IPS-11a (cell line): ENCODE results near the gene PTPN1.
"Not testable (repeated sequence)": the region's sequence is repeated elsewhere in the genome, so short reads cannot be mapped to it uniquely, and the experiment has no call there.

Experiments used
- H3K4me3 ChIP-seq: one replicate; pipeline ENCODE4 v1.5.1; 2013; ENCODE audit warnings: low read depth, low read length, control low read depth

Gene PTPN1

DNA sequence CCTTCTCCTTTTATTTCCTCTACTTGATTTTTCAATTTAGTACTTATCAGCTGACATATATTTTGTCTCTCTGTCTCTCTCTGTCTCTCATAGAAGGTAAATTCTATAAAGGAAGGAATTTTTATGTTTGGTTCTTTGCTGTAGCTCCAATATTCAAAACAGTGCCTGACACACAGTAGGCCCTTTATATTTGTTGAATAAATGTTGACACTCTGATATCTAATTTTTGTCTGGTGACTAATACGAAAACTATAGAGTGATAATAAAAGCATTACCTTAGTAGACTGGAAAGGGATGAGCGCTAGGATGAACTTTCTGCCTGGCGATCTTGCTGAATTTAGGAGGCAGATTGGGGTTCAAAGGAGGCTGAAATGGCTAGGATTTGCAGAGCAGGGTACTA is 42.8 kb downstream of the PTPN1 start:
- no peak overlapping the region for H3K4me3 ChIP-seq

DNA sequence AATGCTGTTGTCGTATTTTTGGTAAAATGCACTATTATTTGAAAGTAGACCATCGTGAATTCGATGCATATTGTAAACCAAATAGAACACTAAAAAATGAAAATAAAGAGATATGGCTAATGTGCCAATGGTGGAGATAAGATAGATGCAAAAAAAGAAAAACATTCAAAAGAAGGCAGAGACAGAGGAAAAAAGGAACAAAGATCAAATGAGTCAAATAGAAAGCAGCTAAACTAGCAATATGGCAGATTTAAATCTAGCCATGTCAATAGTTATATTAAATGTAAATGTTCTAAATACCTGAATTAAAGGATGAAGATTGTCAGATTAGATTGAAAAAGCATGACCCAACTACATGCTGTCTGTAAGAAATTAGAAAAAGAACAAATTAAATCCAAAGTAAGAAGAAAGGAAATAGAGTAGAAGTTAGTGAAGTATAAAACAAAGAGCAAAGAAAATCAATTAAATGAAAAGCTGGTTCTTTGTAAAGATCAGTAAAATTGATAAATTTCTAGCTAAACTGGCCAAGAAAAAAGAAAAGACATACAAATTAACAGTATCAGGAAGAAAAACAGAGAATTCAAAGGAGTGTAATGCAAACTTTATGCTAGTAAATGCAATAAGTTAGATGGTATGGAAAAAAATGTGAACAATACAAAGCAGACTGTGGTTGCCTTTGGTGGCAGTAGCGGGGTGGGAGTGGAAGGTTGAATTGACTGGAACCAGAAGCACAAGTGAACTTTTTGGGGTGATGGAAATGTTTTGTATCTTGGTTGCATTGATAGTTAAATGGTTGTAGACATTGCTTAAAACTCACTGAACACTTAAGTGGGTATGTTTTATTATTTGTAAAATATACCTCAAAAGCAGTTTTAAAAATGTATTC is 44.8 kb downstream of the PTPN1 start:
- no peak overlapping the region for H3K4me3 ChIP-seq

DNA sequence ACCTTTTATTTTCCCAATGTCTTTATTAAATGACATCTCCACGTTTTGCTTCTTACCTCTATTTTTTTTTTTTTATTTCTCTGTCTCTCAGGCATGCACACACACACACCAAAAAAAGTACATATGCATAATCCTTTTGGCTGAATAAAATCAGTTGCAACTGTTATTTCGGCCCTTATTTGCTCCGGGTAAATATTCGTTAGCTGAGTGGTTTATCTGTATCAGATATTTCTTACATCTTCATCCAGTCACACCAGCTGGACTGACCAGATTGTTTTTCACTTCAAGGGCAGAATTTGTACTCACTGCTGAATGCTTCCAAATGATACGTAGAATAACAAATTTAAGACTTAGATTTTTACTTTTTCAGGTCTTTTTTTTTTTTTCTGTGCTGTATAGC is 45.5 kb downstream of the PTPN1 start:
- no peak overlapping the region for H3K4me3 ChIP-seq

DNA sequence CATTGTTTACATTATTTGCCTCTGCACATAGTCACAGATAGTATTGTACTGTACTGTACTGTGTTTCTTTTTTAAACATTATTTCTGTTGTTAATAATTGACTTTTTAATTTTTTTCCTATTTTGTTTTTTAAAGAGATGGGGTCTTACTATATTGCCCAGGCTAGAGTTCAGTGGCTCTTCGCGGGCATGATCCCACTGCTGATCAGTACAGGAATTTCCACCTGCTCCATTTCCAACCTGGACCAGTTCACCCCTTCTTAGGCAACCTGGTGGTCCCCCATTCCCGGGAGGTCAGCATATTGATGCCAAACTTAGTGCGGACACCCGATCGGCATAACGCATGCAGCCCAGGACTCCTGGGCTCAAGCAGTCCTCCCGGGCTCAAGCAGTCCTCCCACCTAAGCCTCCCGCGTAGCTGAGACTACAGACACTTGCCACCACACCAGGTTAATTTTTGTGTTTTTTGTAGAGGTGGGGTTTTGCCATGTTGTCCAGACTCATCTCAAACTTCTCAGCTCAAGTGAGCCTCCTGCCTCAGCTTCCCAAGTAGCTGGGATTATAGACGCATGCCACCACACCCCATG is 47.5 kb downstream of the PTPN1 start:
- no peak overlapping the region for H3K4me3 ChIP-seq

DNA sequence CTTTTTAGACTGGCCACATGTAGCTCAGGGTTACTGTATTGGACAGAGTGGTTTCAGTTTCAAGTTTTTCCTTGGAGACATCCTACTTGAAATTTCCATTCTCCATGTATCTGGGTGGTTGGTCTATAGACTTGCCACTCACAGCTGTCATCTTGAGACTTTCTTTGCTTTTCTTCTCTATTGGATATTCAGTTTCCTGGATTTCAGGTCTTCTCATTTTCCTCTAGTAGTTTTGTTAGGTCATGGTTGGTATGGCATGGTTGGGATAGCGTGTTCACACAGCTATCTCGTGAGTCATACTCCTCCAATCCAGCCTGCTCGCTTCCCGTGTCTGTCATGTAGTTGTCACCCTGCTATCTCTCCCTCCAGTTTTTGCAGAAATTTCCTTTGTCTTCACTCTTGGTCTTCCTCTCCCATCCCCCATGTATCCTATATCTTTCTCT is 48.3 kb downstream of the PTPN1 start:
- H3K4me3 ChIP-seq, result no peak overlapping the region

DNA sequence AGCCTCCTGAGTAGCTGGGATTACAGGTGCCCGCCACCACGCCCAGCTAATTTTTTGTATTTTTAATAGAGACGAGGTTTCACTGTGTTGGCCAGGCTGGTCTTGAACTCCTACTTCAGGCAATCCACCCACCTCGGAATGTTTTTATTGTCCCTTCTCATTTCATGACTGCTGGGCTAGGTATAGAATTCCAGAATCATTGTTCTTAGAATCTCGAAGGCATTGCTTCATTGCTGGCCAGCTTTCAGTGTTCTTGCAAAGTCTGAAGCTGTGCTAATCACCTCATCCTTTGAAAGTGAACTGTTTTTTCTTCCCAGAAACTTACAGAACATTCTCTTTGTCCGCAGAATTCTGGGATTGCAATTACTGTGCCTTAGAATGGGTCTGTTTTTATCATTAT is 49.0 kb downstream of the PTPN1 start:
- H3K4me3 ChIP-seq, result no peak overlapping the region

DNA sequence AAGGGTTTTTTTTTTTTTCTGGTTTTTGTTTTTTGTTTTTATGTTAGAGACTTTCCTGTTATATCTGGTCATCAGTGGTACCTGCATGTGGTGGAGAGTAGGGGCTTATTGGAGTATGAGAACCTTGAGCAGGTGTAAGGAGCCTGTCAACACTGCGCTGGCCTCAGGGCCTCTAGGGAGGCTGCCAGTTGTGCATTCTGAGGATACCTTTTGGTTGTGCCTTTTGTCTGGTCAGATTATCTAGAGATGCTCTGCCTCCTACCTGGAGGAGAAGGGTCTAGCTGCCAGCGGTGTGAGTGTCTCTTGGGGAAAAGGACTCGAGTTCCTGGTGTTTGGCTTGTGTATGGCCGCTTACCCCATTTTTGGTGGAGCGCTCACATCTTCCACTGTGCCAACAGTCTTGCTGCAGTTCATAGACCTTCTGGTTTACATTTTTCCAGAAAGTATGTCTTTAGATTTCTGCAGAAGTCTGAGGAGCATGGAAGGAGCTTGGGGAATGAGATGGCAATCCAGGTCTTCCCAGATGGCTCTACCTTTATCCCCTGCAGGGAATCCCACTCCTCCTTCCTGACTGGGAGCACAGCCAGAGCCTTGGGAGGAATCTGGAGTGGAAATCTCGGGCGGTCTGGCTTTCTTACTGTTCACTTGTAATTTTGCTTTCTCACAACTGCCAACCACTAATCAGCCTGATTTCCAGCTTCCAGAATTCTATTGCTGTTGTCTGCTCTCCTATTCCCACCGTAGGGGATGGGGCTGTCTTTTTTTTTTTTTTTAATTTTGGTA is 49.9 kb downstream of the PTPN1 start:
- no peak overlapping the region for H3K4me3 ChIP-seq

DNA sequence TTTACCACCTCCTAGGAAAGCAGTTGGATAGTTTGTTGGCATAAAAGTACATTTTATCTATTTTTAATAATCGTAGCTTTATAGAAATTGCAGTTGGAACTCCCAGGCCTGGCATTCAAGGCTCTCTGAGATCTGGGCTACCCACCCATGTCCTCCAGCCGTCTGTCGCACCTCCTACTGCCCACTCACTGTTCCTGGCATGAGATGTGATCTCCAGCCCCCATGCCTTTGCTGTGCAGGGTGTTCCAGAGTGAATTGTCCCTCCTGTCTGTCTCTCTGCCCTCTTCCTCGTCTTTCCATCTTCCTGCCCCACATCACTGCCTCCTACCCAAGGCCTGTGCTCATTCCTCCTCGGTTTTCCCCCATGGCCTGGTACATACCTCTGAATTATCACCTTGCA is 50.7 kb downstream of the PTPN1 start:
- no peak overlapping the region for H3K4me3 ChIP-seq

DNA sequence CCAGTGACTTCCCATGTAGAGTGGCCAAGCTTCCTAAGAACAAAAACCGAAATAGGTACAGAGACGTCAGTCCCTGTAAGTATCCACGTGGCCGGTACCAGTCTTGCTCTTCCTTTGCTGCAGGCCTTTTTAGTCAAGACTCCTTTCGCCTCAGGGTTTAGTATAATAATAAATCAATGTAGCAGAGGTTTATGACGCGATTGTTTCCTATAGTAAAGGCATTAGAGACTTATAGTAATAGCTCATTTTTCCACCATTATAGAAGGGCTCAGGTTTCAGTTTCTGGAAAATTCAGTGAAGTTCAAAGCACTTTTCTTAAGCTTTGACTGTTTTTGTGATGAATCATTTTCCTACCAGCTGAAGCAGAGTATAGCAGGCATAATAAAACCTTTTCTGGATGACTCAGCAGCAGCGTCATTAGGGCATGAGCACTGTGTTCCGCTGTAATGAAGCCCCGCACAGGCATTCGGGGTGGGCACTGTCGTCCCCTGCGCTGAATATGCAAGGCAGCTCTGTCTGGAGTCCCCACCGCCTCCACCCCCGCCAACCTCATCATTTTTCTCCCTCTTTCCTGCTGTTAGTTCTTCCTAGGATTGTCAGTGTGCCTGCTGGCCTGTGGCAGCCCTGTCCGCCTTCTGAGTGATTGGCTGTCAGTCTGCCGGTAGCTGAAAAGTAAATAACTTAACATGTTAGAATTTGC is 51.3 kb downstream of the PTPN1 start:
- no peak overlapping the region for H3K4me3 ChIP-seq

DNA sequence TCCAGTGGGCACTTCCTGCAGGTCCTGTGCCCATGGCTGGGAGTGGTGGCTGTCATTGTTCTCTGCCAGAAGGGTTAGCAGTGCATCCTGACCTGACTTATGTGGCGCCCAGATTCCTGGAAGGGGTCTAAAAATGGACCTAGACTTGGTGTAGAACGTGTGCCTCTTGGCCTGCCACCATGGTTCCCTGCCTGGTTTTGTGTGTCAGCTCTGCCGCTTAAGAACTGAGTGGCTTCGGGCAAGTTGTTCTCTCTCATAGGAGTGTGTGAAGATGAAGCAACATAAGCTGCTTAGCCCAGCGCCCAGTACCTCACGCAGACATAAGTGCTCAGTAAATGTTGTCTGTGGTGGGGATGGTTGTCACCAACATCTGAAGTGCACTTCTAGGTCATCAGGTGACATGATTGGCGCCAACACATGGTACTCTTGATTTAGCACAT is 52.1 kb downstream of the PTPN1 start:
- no peak overlapping the region for H3K4me3 ChIP-seq

DNA sequence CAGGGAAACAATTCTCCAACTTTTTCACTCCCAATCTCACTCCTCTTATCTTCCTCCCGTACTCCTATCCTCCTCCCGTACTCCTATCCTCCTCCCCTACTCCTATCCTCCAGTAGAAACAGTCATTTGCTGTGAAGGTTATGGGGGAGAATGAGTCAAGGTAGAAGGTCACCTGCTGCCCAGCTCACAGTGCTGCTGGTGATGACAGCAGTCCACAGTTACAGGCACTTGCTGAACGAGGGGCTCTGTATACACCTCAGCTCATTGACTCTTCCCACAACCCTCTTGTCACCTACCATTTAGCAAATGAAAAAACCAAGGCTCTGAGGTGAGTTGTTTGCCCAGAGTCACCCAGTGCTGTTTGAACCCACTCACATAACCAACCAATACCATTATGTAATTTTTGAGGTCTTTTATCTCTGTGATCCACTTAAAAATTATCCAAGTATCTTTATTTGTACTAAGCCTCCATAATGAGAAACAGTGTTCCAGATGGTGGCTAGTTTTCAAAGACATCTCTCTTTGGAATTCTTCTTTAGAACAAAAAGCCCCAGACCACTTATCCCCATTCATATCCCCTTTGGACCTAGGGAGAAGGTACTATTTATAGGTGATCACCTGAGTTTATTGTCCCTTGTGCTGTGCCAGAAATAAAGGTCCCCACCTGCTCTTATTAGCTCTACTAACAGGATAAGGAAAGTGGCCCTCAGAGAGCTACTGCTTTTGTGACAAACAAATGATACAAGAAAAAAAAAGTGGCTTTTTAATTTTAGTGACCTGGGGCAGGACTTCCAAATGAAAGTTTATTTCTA is 53.2 kb downstream of the PTPN1 start:
- H3K4me3 ChIP-seq, result no peak overlapping the region

DNA sequence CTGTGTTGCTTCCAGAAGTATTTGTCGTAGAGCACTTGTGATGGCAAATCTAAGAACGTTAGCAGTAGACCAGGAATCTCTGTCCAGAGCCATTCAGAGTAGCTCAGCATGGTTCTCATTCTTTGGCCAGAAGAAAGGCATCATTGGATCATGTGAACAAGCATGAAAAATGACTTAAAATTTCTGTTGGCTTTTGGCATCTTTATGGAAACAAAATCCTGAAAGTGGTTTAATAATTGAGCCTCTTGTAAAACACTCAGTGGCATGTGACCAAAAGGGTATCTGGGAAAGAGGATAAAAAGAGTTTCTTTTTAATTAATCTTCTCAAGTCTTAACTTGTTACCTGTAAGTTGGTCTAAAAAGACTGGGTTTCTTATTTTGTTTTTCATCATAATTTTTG is 55.2 kb downstream of the PTPN1 start:
- no peak overlapping the region for H3K4me3 ChIP-seq

DNA sequence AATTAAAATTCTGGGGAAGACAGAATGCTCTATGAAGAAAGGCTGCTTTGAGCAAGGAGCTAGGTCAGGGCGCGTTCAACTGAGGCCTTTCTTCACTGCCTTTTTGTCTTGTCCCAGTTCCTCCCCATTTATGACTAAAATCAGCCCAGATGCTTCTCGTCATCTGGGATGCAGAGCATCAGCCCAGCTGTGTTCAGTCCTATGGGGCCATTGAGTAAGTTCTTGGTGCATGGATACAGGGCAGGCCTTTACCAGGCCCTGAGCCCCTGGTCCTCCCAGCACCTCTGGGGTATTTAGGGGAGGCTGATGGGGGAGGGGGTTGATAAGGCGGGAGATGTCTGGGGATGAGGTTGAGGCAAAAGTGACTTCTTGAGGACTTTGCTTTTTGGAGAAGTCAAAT is 55.7 kb downstream of the PTPN1 start:
- H3K4me3 ChIP-seq, result no peak overlapping the region

DNA sequence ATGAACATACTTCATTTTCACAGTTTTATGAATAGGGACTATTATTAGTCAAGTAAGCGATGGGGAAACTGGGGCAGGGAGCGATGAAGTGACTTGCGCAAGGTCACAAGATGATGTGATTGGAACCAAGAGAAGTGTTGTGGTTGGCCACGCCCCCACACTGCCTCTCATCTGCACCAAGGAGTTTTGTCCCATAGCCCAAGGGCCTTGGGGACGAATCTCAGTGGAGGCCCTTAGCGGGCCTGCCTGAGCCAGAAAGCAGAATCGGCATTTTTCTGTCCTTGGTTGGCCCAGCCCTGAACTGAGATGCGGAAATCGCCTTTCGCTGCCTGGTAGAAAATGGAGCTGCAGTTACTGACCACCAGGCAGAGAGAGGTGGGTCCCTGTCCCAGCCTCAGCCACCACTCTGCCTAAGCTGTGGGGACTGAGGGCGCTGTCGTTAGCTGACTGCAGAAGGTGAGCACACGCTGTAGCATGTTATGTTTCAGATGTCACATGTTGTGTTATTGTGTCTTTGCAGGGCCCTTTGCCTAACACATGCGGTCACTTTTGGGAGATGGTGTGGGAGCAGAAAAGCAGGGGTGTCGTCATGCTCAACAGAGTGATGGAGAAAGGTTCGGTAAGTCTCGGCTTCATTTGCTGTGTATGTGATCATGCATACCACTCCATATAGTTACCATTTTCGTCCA is 57.8 kb downstream of the PTPN1 start:
- no peak overlapping the region for H3K4me3 ChIP-seq

DNA sequence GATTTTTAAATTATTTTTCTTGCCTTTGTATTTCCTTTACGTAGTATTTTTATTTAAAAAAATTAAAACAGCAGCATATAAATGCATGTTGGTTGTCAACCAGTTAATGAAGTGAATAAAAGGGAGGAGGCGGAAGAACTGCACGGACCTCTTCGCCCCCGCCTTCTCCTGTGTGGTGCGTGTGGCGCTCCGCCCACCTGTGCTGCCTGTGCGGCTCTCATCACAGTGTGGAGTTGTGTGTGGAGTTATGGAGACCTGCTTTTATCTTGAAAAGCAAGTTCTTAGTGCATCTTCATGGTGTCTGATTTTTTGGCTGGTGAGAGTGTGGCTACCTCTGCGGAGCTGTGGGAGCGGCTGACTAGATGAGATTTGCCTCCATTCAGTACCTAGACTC is 58.4 kb downstream of the PTPN1 start:
- no peak overlapping the region for H3K4me3 ChIP-seq

DNA sequence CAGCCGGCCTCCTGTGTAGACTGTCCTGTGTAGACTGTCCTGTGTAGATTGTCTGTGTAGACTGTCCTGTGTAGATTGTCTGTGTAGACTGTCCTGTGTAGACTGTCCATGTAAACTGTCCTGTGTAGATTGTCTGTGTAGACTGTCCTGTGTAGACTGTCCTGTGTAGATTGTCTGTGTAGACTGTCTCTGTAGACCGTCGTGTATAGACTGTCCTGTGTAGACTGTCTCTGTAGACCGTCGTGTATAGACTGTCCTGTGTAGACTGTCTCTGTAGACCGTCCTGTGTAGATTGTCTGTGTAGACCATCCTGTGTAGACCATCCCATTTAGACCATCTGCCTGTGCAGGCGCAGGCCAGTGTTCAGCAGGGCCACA is 59.3 kb downstream of the PTPN1 start:
- H3K4me3 ChIP-seq, result not testable (repeated sequence)

DNA sequence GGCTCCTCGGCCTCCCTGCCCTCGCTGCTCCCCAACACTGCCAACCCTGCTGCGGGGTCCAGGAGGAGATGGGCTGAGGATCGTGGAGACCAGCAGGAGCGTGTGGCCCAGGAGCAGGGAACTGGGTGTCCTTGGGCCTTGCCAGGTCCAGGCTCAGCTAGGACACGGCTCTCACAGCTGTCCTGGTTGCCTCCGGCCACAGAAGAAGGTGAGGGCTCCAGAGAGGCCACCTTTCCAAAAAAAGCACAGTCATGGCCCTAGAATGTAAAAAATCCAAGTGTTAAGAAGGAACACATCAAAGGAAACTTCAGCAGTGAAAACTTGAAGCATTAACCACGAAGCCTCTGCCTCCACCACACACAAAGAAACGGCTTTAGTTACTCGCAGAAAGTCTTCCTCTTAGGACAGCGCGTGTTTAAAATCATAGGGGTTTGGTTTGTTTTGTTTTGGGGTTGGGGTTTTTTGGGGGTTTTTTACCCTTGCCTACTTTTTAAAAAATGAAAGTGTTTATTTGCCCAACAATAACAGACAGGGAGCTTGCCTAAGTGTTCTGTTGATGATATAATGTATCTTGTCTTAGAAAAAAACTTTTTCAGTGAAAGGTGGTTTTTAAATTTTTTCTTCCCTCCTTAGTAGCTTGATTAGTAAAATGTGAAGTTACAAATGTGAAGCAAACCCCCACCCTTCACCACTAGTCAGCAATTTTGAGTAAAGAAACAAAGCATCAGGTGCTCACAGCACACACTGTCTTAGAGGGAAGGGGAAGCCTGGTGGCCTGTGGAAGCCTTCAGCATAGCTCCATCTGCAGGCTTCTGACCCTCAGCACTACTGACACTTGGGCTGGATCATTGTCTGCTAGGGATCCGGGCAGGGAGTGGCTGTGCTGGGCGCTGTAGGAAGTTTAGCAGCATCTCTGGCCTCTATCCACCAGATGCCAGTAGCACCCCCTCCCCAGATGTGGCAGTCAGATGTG is 60.0 kb downstream of the PTPN1 start:
- no peak overlapping the region for H3K4me3 ChIP-seq

DNA sequence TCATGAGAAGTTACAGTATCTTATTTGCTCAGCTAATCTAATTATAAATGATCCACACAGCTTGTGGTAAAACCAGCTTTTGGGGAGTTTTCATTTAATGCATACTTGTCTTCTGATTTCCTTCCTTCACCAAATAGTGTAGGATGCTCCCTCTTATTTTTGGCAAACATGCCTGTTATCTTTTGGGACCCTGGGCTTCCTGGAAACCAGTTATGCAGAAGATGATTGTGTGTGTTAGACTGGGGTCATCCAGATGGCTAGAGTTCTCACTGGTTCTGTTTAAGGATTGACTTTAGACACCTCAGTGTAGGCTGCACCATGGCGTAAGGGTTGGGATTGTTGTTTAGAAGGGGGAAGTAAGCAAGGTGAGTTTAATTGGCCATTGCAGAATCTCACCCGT is 61.3 kb downstream of the PTPN1 start:
- no peak overlapping the region for H3K4me3 ChIP-seq
